ENCODE data around the gene PHLDA1.

The PHLDA1 gene

GRCh38 chr12:76060111-76060510 lies 28.5 kb upstream of the PHLDA1 start:
- ChIA-PET CTCF (no interaction called here), POLR2A (no interaction called here)
- no peak overlapping the region for H3K4me3 ChIP-seq (ENCODE audit: low read depth, low read length)
- no peak for TF ChIP-seq CTCF (IDR thresholded peaks at IDR 0.05; ENCODE audit: insufficient read depth, low read length, missing control alignments)
- DNase-seq (ENCODE audit: low read depth, low spot score) = no peak

- POLR2A ChIA-PET = no interaction called here
- CTCF ChIA-PET = interaction anchor here (1.2 kb wide), 1 partner anchor 20 kb away, joined by 3 read pairs; no protein-coding TSS in a partner anchor
- no peak for TF ChIP-seq CTCF (IDR thresholded peaks at IDR 0.05; ENCODE audit: insufficient read depth, low read length, missing control alignments)
- H3K4me3 ChIP-seq (ENCODE audit: low read depth, low read length) = no peak overlapping the region
- no peak for DNase-seq (ENCODE audit: low read depth, low spot score)
Observed at GRCh38 chr12:76057326-76057725, 25.8 kb upstream of the PHLDA1 start.

GRCh38 chr12:76055393-76055792 lies 23.8 kb upstream of the PHLDA1 start:
- no peak overlapping the region for H3K4me3 ChIP-seq (ENCODE audit: low read depth, low read length)
- CTCF ChIA-PET = interaction anchor here (0.8 to 1.5 kb wide), 5 partner anchors 9 to 401 kb away, joined by 3 to 5 read pairs (median 4); no protein-coding TSS in a partner anchor
- no peak for TF ChIP-seq CTCF (IDR thresholded peaks at IDR 0.05; ENCODE audit: insufficient read depth, low read length, missing control alignments)
- POLR2A ChIA-PET = interaction anchor here (1.1 kb wide), 1 partner anchor 24 kb away, joined by 3 read pairs; the partner anchor contains the start of gene PHLDA1
- DNase-seq (ENCODE audit: low read depth, low spot score) = no peak

- H3K4me3 ChIP-seq (ENCODE audit: low read depth, low read length) = no peak overlapping the region
- TF ChIP-seq CTCF (IDR thresholded peaks at IDR 0.05; ENCODE audit: insufficient read depth, low read length, missing control alignments) = no peak
- ChIA-PET CTCF (interaction anchor here (0.8 to 3.2 kb wide), 6 partner anchors 13 to 538 kb away, joined by 3 to 15 read pairs (median 4); partner anchors contain the start of gene BBS10), POLR2A (no interaction called here)
- DNase-seq (ENCODE audit: low read depth, low spot score) = no peak
Observed at GRCh38 chr12:76049575-76050251, 18.1 kb upstream of the PHLDA1 start.

GRCh38 chr12:76047742-76048141 lies 16.2 kb upstream of the PHLDA1 start:
- H3K4me3 ChIP-seq (ENCODE audit: low read depth, low read length) = no peak overlapping the region
- CTCF ChIA-PET = interaction anchor here (1.0 to 3.1 kb wide), 3 partner anchors 10 to 539 kb away, joined by 3 to 13 read pairs (median 5); no protein-coding TSS in a partner anchor
- no peak for DNase-seq (ENCODE audit: low read depth, low spot score)
- no peak for TF ChIP-seq CTCF (IDR thresholded peaks at IDR 0.05; ENCODE audit: insufficient read depth, low read length, missing control alignments)
- POLR2A ChIA-PET = interaction anchor here (1.1 kb wide), 1 partner anchor 16 kb away, joined by 5 read pairs; the partner anchor contains the start of gene PHLDA1

- H3K4me3 ChIP-seq (ENCODE audit: low read depth, low read length) = no peak overlapping the region
- POLR2A ChIA-PET = no interaction called here
- CTCF ChIA-PET = interaction anchor here (3.1 kb wide), 1 partner anchor 9 kb away, joined by 13 read pairs; no protein-coding TSS in a partner anchor
Observed at GRCh38 chr12:76047060-76047459, 15.5 kb upstream of the PHLDA1 start.

More at GRCh38 chr12:76047060-76047459, 15.5 kb upstream of the PHLDA1 start:
- no peak for TF ChIP-seq CTCF (IDR thresholded peaks at IDR 0.05; ENCODE audit: insufficient read depth, low read length, missing control alignments)
- no peak for DNase-seq (ENCODE audit: low read depth, low spot score)
